Measurements from ENCODE around the gene KRT77.
"Not testable (repeated sequence)": the region's sequence is repeated elsewhere in the genome, so short reads cannot be mapped to it uniquely, and the experiment has no call there.

Gene KRT77

GRCh38 chr12:52673713-52674432 lies 29.5 kb downstream of the KRT77 start:
- DNase-seq, result no peak

- no peak for DNase-seq
Observed at GRCh38 chr12:52673217-52673616, 30.1 kb downstream of the KRT77 start.

DNA sequence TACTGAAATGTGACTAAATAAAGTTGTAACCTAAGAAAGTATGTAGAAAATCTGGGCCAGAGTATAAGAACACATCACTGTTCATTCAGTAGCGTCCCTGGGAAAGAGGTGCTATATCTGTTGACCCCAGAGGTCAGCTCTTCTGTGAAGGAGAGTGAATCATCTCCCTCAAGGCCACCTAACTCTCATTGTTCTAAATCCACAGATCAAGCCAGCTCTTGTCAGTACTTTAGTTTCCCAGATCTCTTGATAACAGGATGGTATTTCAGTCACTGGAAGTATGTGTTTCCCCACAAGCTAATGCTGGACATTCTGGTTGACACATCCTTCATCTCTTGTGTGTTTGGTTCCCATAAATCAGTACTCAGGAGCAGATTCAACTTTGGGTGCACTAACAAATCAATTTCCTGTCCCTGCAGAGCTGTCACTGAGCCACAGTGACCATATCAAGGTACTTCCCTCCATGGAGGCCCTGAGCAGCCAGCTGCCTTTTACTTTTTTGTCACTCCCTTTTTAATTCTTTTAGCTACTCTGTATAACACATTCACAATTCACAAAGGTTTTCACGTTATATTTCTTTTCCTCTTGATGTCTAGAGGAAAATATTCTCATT lies 30.9 kb downstream of the KRT77 start:
- no peak for DNase-seq

DNA sequence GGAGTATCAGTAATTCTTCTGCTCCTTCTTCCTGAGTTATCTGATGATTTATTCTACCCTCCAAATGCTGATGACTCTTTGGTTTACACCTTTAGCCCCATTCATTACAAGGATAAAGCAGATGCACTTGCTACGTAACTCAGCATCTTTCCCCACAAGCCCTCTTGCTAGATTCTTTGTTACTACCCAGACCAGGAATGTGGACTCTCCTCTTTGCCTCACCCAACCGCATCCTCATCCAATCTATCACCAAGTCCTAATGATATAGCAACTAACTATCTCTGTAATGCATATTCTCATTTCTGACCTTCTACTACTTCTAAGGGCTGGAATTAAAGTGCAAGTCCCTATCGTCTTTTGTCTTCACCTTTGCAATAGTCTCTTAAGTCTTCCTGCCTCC lies 32.4 kb downstream of the KRT77 start:
- no peak for DNase-seq

DNA sequence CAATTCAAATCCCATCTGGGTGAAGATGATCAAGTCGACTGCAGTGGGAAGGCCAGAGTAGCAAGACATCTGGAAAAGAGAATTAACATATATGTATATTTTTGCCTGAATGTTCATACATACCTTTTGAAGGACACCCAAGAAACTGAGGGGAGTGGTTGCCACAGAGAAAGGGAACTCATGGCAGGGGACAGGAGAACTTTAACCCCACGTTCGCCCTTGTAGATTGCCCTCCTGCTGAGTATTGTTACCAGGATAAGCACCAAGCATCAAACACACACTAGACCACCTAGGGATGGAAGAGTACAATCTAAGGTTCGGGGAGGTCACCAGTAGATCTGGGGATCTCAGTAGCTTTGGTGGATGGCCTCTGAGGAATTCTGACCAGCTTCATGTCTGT lies 32.8 kb downstream of the KRT77 start:
- no peak for DNase-seq

DNA sequence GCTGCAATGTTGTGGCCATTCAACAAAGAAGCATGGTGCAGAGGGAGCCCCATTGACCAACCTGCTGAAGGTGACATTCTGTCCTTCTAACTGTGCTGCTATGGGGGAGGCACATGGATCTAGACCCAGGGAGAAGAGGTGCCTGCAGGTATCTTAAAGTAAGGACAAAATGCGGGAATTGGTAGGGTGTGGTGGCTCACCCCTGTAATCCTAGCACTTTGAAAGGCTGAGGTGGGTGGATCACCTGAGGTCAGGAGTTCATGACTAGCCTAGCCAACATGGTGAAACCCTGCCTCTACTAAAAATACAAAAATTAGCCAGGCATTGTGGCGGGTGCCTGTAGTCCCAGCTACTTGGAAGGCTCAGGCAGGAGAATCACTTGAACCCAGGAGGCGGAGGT lies 33.4 kb downstream of the KRT77 start:
- DNase-seq, result not testable (repeated sequence)

DNA sequence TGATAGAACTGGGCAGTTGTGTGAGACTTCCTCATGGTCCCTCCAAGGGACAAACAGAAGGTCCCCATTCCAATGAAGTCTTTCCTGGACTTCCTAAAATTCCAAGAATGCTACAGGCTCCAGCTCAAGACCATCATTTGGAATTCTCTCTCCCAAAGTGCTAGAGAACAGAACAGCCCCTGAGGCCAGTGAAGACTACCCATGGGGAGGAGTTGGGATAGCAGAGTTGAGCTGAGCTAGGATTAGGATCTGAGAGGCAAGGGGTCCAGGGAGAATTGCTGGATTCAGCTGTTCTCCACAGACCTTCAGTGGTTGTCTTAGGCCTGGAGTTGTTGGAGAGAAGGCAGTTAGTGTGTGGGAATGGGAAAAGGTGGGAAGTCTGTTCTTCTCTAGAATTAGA lies 33.9 kb downstream of the KRT77 start:
- DNase-seq, result no peak

DNA sequence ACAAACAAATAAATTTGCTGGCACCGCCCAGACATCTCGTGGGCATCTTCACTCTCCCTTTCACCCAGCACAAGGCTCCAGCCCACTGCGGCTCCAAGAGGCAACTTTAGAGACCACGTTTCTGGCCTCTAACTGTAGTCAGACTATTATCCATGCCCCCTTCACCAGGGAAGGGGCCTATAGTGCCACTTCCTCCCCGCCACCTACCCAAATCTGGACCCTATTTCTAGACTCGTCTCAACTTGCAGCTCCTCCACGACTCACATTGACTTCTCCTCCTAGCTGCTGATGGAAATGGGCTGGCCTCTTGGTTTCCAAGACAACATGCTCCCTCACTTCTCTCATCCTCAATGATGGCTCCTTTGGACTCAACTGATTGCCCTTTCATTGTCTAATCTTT lies 35.4 kb downstream of the KRT77 start:
- DNase-seq, result no peak

GRCh38 chr12:52667509-52667908 lies 35.8 kb downstream of the KRT77 start:
- DNase-seq, result no peak

- no peak for DNase-seq
Observed at GRCh38 chr12:52666471-52666870, 36.9 kb downstream of the KRT77 start.

GRCh38 chr12:52663420-52663819 lies 39.9 kb downstream of the KRT77 start:
- no peak for DNase-seq

DNA sequence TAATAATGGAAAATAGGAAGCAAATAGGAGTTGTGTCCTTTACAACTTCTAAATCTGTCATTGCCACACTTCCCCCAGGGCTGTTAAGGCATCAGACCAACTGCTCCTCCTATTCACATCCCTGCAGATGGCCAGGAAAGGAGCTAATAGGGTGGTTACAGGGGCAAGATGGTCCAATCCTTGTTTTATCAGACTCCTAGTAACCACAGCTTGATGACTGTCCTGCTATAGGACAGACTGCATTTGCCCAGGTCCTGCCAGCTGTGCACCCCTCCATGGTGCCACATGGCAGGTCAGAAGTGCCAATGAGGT lies 40.5 kb downstream of the KRT77 start:
- no peak for DNase-seq

DNA sequence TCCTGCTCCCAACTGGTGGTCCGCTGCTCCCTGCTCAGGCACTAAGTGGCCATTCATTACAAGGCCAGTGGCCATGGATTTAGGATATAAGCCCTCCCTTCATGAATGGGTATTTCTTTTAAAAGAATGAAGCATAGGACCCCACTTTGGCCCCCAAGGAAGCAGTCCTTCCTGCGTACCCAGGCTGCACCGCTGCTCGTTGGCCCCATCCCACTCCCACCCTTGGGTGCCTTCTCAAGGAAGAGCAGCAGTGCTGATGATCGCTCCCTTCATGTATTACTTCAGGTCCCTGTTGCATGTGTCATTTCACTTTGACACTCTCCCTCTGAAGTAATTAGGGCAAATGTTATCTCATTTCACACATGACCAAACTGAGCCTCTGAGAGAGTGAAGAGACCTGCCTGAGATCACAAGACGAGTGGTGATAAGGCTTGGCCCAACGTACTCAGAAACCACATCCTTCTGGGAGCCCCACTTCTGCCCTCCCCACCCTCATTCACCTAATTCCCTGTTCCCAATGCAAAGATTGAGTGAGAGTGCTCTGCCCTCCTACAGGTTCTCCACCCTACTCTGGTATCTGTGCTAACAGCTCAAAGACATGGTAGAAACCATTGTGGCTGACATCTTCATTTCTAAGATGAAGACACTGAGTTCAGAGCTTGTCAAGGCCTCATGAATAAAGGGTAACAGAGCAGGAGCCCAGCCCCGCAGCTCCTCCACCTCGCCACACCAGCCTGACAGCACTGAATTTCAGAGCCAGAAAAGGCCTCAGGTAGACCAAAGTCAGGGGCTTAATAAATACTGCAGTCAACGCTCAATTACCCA lies 41.0 kb downstream of the KRT77 start:
- DNase-seq, result no peak

- DNase-seq, result no peak
Observed at GRCh38 chr12:52661668-52662067, 41.7 kb downstream of the KRT77 start.

GRCh38 chr12:52660934-52661499 lies 42.3 kb downstream of the KRT77 start:
- DNase-seq, result no peak

- no peak for DNase-seq
Observed at GRCh38 chr12:52659951-52660350, 43.4 kb downstream of the KRT77 start.

- no peak for DNase-seq
Observed at GRCh38 chr12:52659395-52659794, 43.9 kb downstream of the KRT77 start.

- no peak for DNase-seq
Observed at GRCh38 chr12:52658196-52658595, 45.1 kb downstream of the KRT77 start.

DNA sequence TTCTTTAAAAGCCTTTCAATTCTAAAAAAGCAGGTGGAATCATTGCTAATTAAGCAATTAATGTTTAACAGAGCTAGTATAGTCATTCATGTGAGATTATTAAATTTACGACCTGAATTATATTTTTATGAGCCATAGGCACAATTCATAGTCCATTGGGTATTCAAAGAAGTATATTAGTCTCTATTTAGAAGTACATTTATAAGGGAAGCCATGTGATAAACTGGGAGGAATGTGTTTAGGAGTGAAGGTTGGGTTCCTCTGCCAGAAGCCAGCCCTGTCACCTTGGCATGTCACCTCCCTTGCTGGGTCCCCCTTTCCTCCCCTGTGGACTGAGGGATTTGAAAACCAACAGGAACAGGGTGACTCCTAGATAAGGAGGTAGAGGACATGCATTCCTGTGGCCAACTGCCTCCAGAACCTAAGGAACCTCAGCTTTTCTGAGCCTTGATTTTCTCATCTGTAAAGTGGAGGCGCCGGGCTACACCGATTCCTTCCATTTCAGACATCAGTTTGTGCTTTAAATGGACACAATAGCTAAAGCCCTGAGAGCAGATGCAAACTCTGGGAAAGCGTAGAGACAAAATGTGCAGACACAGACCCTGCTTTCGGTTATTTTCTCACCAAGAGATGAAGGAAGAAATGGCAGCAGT lies 45.9 kb downstream of the KRT77 start:
- DNase-seq, result no peak

DNA sequence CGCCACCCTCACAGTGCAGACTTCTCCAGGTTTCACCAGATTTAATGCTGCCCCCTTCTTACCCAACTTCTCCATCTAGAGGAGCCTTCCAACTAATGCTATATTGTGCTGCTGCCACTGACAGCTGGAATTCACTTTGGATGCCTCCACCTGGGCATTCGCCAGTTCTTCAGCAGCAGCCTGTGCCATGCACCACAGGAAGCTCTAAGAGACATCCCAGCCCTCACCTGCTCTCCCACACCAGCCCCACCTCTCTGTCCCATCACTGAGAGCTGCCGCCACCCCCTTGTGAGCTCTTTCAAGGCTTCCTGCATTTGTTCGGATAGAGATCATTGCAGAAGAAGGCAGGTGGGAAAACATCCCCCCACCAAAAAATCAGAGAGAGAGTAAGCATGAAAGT lies 46.7 kb downstream of the KRT77 start:
- DNase-seq, result no peak

DNA sequence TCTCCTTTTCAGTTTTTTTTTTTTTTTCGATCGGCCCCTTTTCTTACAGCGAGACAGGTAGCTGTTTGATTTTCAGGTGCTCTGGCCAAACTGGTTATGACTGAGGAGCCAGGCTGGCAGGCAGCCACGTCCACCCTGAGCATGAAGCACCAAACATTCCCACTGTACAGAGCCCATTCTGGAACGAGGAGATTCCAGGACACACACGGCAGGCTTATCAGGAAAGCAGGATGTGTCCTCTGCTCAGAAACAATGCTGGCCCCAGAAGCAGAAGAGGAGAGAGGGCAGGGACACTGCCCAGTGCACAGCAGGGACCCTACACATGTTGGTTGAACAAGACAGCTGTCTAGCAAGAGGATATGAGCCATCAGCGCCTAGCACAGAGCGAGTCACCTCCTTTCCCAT lies 47.6 kb downstream of the KRT77 start:
- no peak for DNase-seq

- DNase-seq, result no peak
Observed at GRCh38 chr12:52655251-52655650, 48.1 kb downstream of the KRT77 start.

GRCh38 chr12:52651726-52652261 lies 51.5 kb downstream of the KRT77 start, which contains the start of gene KRT2:
Gene KRT2, minus strand, starts transcription at chr12:52652211. Its CDS starts 69 bp downstream, at chr12:52652142.
- no peak for DNase-seq
